B cell (primary cell): Measurements from ENCODE around the gene GANC. TPM values are rescaled to one million over a fixed set of nuclear protein-coding genes. Genes with fewer than 3 reads are reported as not detected.
A peak's percentile ranks its signal among the peaks of the same experiment; 100 is the strongest.

Experiments used
- ATAC-seq: fragments of 200-7000 bp; cut with Tn5 transposase; one replicate; pipeline ENCODE4 v1.10.0; 2021; ENCODE audit warnings: low read depth, mild to moderate bottlenecking, moderate number of reproducible peaks, moderate library complexity
- CTCF ChIA-PET: fragments of 350-600 bp; sonication (Branson Sonifier 250); formaldehyde crosslinking; loops from one replicate; lab custom pipeline; 2021; ENCODE audit warnings: antibody characterized with exemption, inconsistent platforms; lab: Charles Lee
- POLR2A ChIA-PET: fragments of 350-600 bp; sonication (Branson Sonifier 250); formaldehyde crosslinking; loops from one replicate; lab custom pipeline; 2021; ENCODE audit warnings: antibody characterized with exemption; lab: Charles Lee
- DNase-seq: peaks from one replicate; pipeline ENCODE4 v3.0.0; 2013
- H2AFZ ChIP-seq: 2 replicates; pipeline ENCODE4 v1.6.1; 2012; ENCODE audit warnings: mild to moderate bottlenecking, low read depth, low read length; ENCODE audit not compliant: insufficient read depth, poor library complexity, severe bottlenecking
- H3K27ac ChIP-seq, 2 donors: 1 replicate in 1 of 2; 2 replicates in 1 of 2; pipeline ENCODE4 v1.5.1; 2012 to 2013; ENCODE audit warnings: low read length in 2 of 2, mild to moderate bottlenecking in 2 of 2, moderate library complexity in 1 of 2
- H3K27me3 ChIP-seq, 4 experiments: fragments of 200-600 bp in 1 of 4; sonication (generic) in 1 of 4; replicated peaks in 1 of 4; 1 replicate in 2 of 4; 2 replicates in 2 of 4; pipeline versions ENCODE4 v1.6.1 to v1.7.0; 2013 to 2016; ENCODE audit warnings: low read length in 3 of 4, mild to moderate bottlenecking in 2 of 4, mixed read lengths in 1 of 4, moderate library complexity in 1 of 4; ENCODE audit not compliant: insufficient read depth in 4 of 4, control insufficient read depth in 3 of 4; ENCODE audit errors: control extremely low read depth in 1 of 4
- H3K36me3 ChIP-seq, 2 experiments: replicated peaks in 1 of 2; 1 replicate in 1 of 2; 2 replicates in 1 of 2; pipeline versions ENCODE4 v1.6.1 to v1.7.1; 2013; ENCODE audit warnings: low read length in 1 of 2; ENCODE audit not compliant: insufficient read depth in 2 of 2, control insufficient read depth in 1 of 2; ENCODE audit errors: control extremely low read depth in 1 of 2, extremely low read depth in 1 of 2
- H3K4me1 ChIP-seq, 2 donors: fragments of 200-600 bp in 1 of 2; sonication (generic) in 1 of 2; 1 replicate in 1 of 2; 2 replicates in 1 of 2; pipeline versions ENCODE4 v1.5.1 to v1.6.1; 2013 to 2017; ENCODE audit warnings: low read length in 2 of 2; ENCODE audit not compliant: control insufficient read depth in 2 of 2, insufficient read depth in 2 of 2
- H3K4me2 ChIP-seq: replicated peaks from 2 replicates; pipeline ENCODE3; 2012; ENCODE audit warnings: mild to moderate bottlenecking, low read depth, low read length; ENCODE audit not compliant: poor library complexity, severe bottlenecking
- H3K4me3 ChIP-seq, 5 experiments: fragments of 200-600 bp in 1 of 5; sonication (generic) in 1 of 5; 1 replicate in 3 of 5; 2 replicates in 2 of 5; pipeline versions ENCODE4 v1.5.1 to v1.7.0; 2011 to 2016; ENCODE audit warnings: low read length in 4 of 5, mild to moderate bottlenecking in 4 of 5, low read depth in 2 of 5, control low read depth in 1 of 5, moderate library complexity in 1 of 5; ENCODE audit not compliant: insufficient read depth in 1 of 5; ENCODE audit errors: control extremely low read depth in 1 of 5, extremely low read depth in 1 of 5
- H3K79me2 ChIP-seq: fragments of 200-600 bp; sonication (generic); one replicate; pipeline ENCODE4 v1.6.0; 2016; ENCODE audit warnings: low read length; ENCODE audit not compliant: control insufficient read depth, insufficient read depth
- H3K9ac ChIP-seq: fragments of 200-600 bp; sonication (generic); 2 replicates; pipeline ENCODE4 v1.6.1; 2017; ENCODE audit warnings: mild to moderate bottlenecking, low read length, moderate library complexity
- H3K9me3 ChIP-seq, 3 donors: one replicate each; pipeline versions ENCODE4 v1.6.1 to v1.7.1; 2013; ENCODE audit warnings: low read length in 2 of 3; ENCODE audit not compliant: control insufficient read depth in 2 of 3, insufficient read depth in 1 of 3; ENCODE audit errors: control extremely low read depth in 1 of 3
- H4K20me1 ChIP-seq: 2 replicates; pipeline ENCODE4 v1.6.0; 2012; ENCODE audit warnings: mild to moderate bottlenecking, low read length; ENCODE audit not compliant: insufficient read depth, control insufficient read depth, poor library complexity, severe bottlenecking
- H3K27ac Mint-ChIP-seq: one replicate; pipeline ENCODE4 v1.8.0; 2021; ENCODE audit warnings: mixed read lengths
- H3K27me3 Mint-ChIP-seq: one replicate; pipeline ENCODE4 v1.8.0; 2021; ENCODE audit warnings: mixed read lengths
- H3K4me1 Mint-ChIP-seq: one replicate; pipeline ENCODE4 v1.8.0; 2021; ENCODE audit warnings: mixed read lengths
- H3K4me3 Mint-ChIP-seq: one replicate; pipeline ENCODE4 v1.8.0; 2021; ENCODE audit warnings: mixed read lengths
- H3K9me3 Mint-ChIP-seq: one replicate; pipeline ENCODE4 v1.8.0; 2022; ENCODE audit warnings: mixed read lengths; ENCODE audit not compliant: insufficient read depth
- EZH2 ChIP-seq: IDR thresholded peaks from 2 replicates; pipeline ENCODE4 v1.6.1; 2012; ENCODE audit warnings: borderline replicate concordance, low read depth, mild to moderate bottlenecking, moderate library complexity, low read length; ENCODE audit not compliant: insufficient read depth, poor library complexity, severe bottlenecking
- WGBS: methylation state at CpG from one replicate; pipeline ENCODE4 v1.1.5; 2013; ENCODE audit warnings: missing lambda C conversion rate; ENCODE audit not compliant: insufficient coverage; 5-methylcytosine and 5-hydroxymethylcytosine counted together
- intact Hi-C: fragments of 100-400 bp; cut with micrococcal nuclease; formaldehyde crosslinking; loops from one replicate; pipeline ENCODE4 v1.10.0; 2022
- polyA plus RNA-seq: library from polyadenylated mRNA; depleted of rRNA; stranded (reverse); fragments of >200 nt; gene quantifications from 2 replicates; pipeline ENCODE4 v1.2.3, GENCODE V29; 2012
- total RNA-seq, 2 donors: library from RNA; stranded (reverse); fragments of 120-200 nt in 1 of 2; gene quantifications; 1 replicate in 1 of 2; 2 replicates in 1 of 2; pipeline versions ENCODE4 v1.2.3 to v1.2.4, GENCODE V29; 2013 to 2022
- TF ChIP-seq, protein P1 (sequence below): fragments of 200-600 bp; IDR thresholded peaks from one replicate; pipeline ENCODE4 v1.8.0; 2022; ENCODE audit warnings: antibody characterized with exemption, mild to moderate bottlenecking

GANC gene
- total and polyA plus RNA-seq, 2 donors (not counting 1 experiment from before 2014, with no cell fraction given), result 43.5 to 122 TPM

DNA sequence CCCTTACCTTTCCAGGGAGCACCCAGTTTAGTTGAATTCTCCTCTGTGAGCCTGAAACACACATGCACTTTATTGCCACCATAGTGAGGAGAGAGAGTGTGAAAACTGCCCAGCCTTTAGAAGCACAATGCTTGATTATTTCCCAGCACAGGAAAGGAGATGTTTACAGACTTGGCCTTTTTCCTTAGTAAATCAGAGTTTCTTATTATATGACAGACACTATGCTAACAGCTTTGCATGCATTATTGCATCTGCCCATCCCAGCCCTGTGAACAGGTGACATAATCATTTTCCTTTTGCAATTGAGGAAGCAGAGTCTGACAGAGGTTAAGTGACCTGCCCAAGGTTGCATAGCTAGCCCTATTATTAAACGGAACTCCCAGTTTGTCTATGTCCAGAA lies 122.8 kb downstream of the GANC start:
- no peak overlapping the region for H3K27ac ChIP-seq
- H4K20me1 ChIP-seq, result no peaks in the 10 kb centered on the region
- intact Hi-C loops, result no loop called here
- no peak overlapping the region for H3K4me3 Mint-ChIP-seq
- H3K4me1 Mint-ChIP-seq, result peaks cover 2% of the 10 kb centered on the region
- H3K36me3 ChIP-seq, result peaks cover 2 to 14% of the 10 kb centered on the region in 2 experiments
- POLR2A ChIA-PET, result no interaction called here
- no peak overlapping the region for H3K9ac ChIP-seq
- CTCF ChIA-PET, result no interaction called here
- H3K4me3 ChIP-seq, result no peak overlapping the region
- WGBS, result no CpG with 5 or more reads among the region's 1 CpG
- DNase-seq (no peak), ATAC-seq (no peak)
- H3K9me3 Mint-ChIP-seq, result no peaks in the 10 kb centered on the region
- no peaks in the 10 kb centered on the region for H3K27me3 Mint-ChIP-seq
- TF ChIP-seq EZH2, result no peak
- TF ChIP-seq, protein P1, sequence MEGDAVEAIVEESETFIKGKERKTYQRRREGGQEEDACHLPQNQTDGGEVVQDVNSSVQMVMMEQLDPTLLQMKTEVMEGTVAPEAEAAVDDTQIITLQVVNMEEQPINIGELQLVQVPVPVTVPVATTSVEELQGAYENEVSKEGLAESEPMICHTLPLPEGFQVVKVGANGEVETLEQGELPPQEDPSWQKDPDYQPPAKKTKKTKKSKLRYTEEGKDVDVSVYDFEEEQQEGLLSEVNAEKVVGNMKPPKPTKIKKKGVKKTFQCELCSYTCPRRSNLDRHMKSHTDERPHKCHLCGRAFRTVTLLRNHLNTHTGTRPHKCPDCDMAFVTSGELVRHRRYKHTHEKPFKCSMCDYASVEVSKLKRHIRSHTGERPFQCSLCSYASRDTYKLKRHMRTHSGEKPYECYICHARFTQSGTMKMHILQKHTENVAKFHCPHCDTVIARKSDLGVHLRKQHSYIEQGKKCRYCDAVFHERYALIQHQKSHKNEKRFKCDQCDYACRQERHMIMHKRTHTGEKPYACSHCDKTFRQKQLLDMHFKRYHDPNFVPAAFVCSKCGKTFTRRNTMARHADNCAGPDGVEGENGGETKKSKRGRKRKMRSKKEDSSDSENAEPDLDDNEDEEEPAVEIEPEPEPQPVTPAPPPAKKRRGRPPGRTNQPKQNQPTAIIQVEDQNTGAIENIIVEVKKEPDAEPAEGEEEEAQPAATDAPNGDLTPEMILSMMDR, result no peak
- no peaks in the 10 kb centered on the region for H3K4me1 ChIP-seq
- no peaks in the 10 kb centered on the region for H3K79me2 ChIP-seq
- no peak overlapping the region for H3K4me2 ChIP-seq
- no peaks in the 10 kb centered on the region for H3K9me3 ChIP-seq
- H2AFZ ChIP-seq, result no peak overlapping the region
- H3K27ac Mint-ChIP-seq, result no peak overlapping the region
- H3K27me3 ChIP-seq, result no peaks in the 10 kb centered on the region

DNA sequence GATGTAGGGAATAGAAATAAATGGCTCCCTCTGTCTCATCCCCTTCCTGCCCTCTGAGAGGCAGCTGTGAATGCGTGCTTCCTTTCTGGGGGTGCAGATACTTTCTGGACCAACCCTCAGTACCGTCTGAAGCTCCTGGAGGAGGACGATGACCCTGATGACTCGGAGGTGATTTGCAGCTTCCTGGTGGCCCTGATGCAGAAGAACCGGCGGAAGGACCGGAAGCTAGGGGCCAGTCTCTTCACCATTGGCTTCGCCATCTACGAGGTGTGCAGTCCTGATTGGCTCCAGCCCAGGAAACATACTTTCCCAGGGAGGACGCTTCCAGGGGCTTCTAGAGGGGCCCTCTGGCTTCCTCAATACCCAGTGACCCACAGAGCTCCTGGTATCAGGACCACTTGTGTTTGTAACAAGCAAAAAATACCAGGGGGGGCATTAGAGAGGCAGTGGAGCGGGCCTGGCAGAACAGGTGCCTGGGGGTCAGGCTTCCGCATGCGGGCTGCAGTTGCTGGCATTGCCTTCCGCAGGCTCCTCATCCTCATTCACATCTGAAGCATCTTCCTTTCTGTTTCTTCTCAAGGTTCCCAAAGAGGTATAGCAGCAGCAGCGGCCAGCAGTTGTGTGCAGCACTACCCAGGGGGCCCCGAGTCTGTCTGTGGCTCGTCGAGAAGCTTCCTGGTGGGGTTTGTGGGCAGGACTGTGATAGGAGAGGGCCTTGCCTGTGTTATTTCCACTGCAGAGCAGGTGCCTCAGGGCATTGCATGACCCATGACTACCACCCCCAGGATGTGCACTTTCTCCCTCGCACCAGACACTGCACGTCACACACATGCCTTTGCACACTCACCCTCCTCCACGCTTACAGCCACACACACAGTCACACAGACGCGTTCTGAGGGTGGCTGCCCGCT lies 128.8 kb downstream of the GANC start:
- Histone ChIP-seq H4K20me1 (no peaks in the 10 kb centered on the region), H3K9ac (no peak overlapping the region), H3K27me3 (no peaks in the 10 kb centered on the region), H3K79me2 (no peaks in the 10 kb centered on the region), H3K4me2 (no peak overlapping the region), H3K4me1 (no peaks in the 10 kb centered on the region), H2AFZ (no peak overlapping the region), H3K27ac (no peak overlapping the region), H3K9me3 (peaks cover 0 to 2% (median 0%) of the 10 kb centered on the region in 3 donors), H3K4me3 (no peak overlapping the region), H3K36me3 (peaks cover 2 to 30% of the 10 kb centered on the region in 2 experiments)
- Mint-ChIP-seq H3K27ac (no peak overlapping the region), H3K4me1 (peaks cover 12% of the 10 kb centered on the region), H3K4me3 (peak overlapping the region; percentile 10), H3K27me3 (no peaks in the 10 kb centered on the region), H3K9me3 (no peaks in the 10 kb centered on the region)
- no peak for DNase-seq
- peak; percentile 36 for ATAC-seq
- ChIA-PET POLR2A (interaction anchor here (0.6 kb wide), 1 partner anchor 14 kb away, joined by 3 read pairs; no protein-coding TSS in a partner anchor), CTCF (no interaction called here)
- 72% methylated on average over 22 of the region's 24 CpGs for WGBS
- intact Hi-C loops, result no loop called here
- TF ChIP-seq EZH2, result no peak
- TF ChIP-seq, protein P1, result no peak
